AG04449 (cell line): ENCODE measurements around the gene FAM131C.

ENCODE experiments used
- CTCF ChIA-PET: fragments of 350-600 bp; formaldehyde crosslinking; extraction: SDS; loops from one replicate; lab custom pipeline; 2021; ENCODE audit warnings: antibody characterized with exemption; lab: Yijun Ruan, JAX
- POLR2A ChIA-PET: fragments of 400-600, 350-600 bp; formaldehyde crosslinking; extraction: SDS; loops from one replicate; lab custom pipeline; 2020; ENCODE audit warnings: antibody characterized with exemption, inconsistent platforms; lab: Yijun Ruan, JAX
- DNase-seq: peaks from one replicate; pipeline ENCODE4 v3.0.0-alpha.2; 2010; ENCODE audit warnings: low read depth, low spot score
- H3K4me3 ChIP-seq: 2 replicates; pipeline ENCODE4 v1.5.1; 2011; ENCODE audit warnings: low read depth, mild to moderate bottlenecking, control low read depth, low read length
- TF ChIP-seq, protein P1 (sequence below): IDR thresholded peaks from one replicate; pipeline ENCODE4 v1.5.1; 2011; ENCODE audit warnings: mild to moderate bottlenecking, moderate library complexity, low read length, control low read depth, inconsistent platforms; ENCODE audit not compliant: insufficient read depth; ENCODE audit errors: missing control alignments

FAM131C gene

GRCh38 chr1:16090076-16090826 lies 16.8 kb upstream of the FAM131C start:
- H3K4me3 ChIP-seq = no peak overlapping the region
- ChIA-PET POLR2A (no interaction called here), CTCF (interaction anchor here (9.5 to 22.9 kb wide), 2 partner anchors 10 to 96 kb away, joined by 126 to 1006 read pairs; no protein-coding TSS in a partner anchor)
- TF ChIP-seq, protein P1, sequence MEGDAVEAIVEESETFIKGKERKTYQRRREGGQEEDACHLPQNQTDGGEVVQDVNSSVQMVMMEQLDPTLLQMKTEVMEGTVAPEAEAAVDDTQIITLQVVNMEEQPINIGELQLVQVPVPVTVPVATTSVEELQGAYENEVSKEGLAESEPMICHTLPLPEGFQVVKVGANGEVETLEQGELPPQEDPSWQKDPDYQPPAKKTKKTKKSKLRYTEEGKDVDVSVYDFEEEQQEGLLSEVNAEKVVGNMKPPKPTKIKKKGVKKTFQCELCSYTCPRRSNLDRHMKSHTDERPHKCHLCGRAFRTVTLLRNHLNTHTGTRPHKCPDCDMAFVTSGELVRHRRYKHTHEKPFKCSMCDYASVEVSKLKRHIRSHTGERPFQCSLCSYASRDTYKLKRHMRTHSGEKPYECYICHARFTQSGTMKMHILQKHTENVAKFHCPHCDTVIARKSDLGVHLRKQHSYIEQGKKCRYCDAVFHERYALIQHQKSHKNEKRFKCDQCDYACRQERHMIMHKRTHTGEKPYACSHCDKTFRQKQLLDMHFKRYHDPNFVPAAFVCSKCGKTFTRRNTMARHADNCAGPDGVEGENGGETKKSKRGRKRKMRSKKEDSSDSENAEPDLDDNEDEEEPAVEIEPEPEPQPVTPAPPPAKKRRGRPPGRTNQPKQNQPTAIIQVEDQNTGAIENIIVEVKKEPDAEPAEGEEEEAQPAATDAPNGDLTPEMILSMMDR = no peak
- DNase-seq = no peak

GRCh38 chr1:16088996-16089395 lies 15.5 kb upstream of the FAM131C start:
- DNase-seq = no peak
- POLR2A ChIA-PET = interaction anchor here (1.1 kb wide), 1 partner anchor 10 kb away, joined by 4 read pairs; no protein-coding TSS in a partner anchor
- TF ChIP-seq, protein P1 = no peak
- CTCF ChIA-PET = interaction anchor here (1.0 to 22.9 kb wide), 3 partner anchors 11 to 97 kb away, joined by 3 to 1006 read pairs (median 3); partner anchors contain the start of gene FAM131C
- H3K4me3 ChIP-seq = no peak overlapping the region

DNA sequence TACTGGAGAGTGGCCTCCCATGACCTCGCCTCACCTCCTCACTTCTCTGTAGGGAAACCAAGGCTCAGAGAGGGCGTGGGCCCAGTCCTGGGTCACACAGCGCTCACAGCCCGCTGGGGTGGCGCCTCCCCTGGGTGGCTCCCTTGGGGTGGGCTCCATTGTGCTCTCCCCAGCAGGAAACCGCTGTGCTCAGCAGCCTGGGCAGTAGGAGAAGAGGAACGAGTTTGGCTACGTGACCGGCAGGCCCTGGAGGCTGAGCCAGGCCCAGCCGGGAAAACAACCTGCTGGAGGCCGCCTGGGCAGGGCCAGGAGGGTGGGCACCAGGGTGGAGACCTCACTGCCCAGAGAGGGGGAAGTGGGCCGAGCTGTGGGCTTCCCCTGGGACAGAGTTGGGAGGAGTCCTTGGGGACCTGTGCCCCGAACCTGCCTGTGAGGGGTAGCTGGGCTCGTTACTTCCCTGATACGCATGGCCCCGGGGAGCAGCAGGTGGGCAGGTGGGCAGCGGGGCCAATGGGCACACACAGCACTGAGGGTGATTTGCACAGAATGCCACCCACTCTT lies 15.0 kb upstream of the FAM131C start:
- TF ChIP-seq, protein P1 = no peak
- H3K4me3 ChIP-seq = no peak overlapping the region
- no peak for DNase-seq
- CTCF ChIA-PET = interaction anchor here (0.7 to 22.9 kb wide), 8 partner anchors 9 to 155 kb away, joined by 3 to 1006 read pairs (median 4); partner anchors contain the start of gene FAM131C
- POLR2A ChIA-PET = interaction anchor here (1.1 kb wide), 1 partner anchor 10 kb away, joined by 4 read pairs; no protein-coding TSS in a partner anchor

GRCh38 chr1:16087733-16088132 lies 14.3 kb upstream of the FAM131C start:
- H3K4me3 ChIP-seq = no peak overlapping the region
- DNase-seq = no peak
- ChIA-PET POLR2A (no interaction called here), CTCF (interaction anchor here (0.8 to 22.9 kb wide), 5 partner anchors 8 to 156 kb away, joined by 3 to 1006 read pairs (median 7); no protein-coding TSS in a partner anchor)
- TF ChIP-seq, protein P1 = no peak

DNA sequence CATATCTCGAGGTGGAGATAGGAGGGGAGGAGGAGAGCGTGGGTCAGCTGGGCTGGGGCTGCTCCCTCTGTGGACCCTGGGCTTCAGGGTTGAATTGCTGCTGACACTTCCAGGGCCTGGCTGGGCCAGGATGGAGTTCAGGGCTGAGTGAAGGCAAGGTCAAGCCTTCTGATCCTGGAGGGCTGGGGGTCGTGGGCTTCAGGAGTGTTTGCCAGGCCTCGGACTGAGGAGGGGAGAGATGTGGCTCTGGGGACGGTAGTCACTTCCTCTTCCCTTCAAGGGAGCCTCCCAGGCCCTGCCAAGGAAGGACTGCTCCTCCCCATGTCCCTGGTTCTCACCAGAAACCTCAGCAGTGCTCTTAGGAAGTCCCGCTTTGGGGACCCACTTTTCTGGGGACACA lies 12.1 kb upstream of the FAM131C start:
- DNase-seq = no peak
- ChIA-PET CTCF (interaction anchor here (14.8 to 22.9 kb wide), 2 partner anchors 101 to 155 kb away, joined by 319 to 1006 read pairs; partner anchors contain the start of gene CPLANE2), POLR2A (no interaction called here)
- no peak overlapping the region for H3K4me3 ChIP-seq
- TF ChIP-seq, protein P1 = no peak

DNA sequence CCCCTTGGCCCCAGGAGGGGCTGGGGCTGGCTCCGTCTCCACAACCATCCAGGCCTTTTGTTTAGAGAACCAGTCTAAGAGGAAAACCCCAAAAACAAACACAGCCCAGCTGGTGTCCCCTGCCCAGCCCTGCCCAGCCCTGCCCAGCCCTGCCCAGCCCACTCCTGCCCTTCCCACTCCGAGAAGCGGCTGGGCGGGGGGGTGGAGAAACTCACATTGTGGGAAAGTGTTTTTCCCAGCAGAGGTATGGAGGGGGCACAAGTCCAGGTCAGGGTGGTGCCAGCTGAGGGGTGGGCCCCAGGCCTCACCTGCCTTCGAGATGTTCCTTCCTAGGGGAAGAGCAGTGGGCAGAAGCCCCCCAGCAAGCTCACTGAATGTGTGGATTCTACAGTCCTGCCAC lies 10.0 kb upstream of the FAM131C start:
- ChIA-PET POLR2A (no interaction called here), CTCF (interaction anchor here (1.0 to 22.9 kb wide), 20 partner anchors 8 to 280 kb away, joined by 3 to 1006 read pairs (median 50); partner anchors contain the start of genes CPLANE2, EPHA2 and FAM131C)
- no peak overlapping the region for H3K4me3 ChIP-seq
- no peak for DNase-seq
- TF ChIP-seq, protein P1 = no peak
